ENCODE results near the gene DPPA2.

The DPPA2 gene

DNA sequence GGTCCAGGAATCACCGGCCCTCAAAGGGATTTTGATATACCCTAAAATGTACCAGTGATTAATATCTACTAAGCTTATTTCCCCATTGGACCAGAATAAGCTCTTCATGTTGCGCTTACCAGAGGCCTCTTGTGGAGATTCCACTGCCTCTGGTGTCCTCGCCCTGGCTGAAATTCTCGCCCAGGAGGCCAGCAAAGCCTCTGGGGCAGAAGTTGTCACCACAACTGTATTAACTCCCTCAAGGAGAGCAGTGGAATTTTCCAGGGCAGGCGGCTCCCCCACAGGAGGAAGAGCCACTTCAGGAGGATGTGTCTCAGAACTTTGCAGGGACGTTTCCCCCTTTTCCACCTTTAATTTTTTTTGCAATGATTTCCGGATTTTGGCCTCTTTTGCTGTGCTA lies 14.1 kb upstream of the DPPA2 start:
- in situ Hi-C loops (cut with MboI; ENCODE audit: low sequenced_read_pairs, unreplicated experiment) = no loop called here
- TF ChIP-seq, protein P1, sequence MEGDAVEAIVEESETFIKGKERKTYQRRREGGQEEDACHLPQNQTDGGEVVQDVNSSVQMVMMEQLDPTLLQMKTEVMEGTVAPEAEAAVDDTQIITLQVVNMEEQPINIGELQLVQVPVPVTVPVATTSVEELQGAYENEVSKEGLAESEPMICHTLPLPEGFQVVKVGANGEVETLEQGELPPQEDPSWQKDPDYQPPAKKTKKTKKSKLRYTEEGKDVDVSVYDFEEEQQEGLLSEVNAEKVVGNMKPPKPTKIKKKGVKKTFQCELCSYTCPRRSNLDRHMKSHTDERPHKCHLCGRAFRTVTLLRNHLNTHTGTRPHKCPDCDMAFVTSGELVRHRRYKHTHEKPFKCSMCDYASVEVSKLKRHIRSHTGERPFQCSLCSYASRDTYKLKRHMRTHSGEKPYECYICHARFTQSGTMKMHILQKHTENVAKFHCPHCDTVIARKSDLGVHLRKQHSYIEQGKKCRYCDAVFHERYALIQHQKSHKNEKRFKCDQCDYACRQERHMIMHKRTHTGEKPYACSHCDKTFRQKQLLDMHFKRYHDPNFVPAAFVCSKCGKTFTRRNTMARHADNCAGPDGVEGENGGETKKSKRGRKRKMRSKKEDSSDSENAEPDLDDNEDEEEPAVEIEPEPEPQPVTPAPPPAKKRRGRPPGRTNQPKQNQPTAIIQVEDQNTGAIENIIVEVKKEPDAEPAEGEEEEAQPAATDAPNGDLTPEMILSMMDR (IDR thresholded peaks at IDR 0.05; ENCODE audit: borderline replicate concordance, control extremely low read depth, extremely low read depth, insufficient read depth, missing control alignments) = no peak
- DNase-seq (ENCODE audit: low spot score) = no peak

DNA sequence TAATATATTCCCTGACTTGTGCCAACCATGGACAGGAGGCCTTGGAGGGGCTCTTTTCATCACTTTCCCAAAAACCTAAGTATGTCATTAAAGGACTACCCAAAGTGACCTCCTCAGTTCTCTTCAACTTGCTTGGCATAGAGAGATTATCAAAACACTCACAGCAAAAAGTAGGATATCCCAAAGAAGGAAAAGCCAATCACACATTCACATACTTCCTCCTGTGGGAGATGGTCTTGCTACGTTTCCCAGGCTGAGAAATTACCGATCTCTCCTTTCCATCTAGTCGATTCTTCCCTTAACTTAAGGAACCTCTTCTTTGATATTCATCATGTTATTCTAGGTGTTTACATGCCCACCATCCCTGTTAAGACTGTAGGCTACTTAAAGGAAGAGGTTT lies 11.9 kb upstream of the DPPA2 start:
- no peak for DNase-seq (ENCODE audit: low spot score)
- in situ Hi-C loops (cut with MboI; ENCODE audit: low sequenced_read_pairs, unreplicated experiment) = no loop called here
- TF ChIP-seq, protein P1 (IDR thresholded peaks at IDR 0.05; ENCODE audit: borderline replicate concordance, control extremely low read depth, extremely low read depth, insufficient read depth, missing control alignments) = no peak

DNA sequence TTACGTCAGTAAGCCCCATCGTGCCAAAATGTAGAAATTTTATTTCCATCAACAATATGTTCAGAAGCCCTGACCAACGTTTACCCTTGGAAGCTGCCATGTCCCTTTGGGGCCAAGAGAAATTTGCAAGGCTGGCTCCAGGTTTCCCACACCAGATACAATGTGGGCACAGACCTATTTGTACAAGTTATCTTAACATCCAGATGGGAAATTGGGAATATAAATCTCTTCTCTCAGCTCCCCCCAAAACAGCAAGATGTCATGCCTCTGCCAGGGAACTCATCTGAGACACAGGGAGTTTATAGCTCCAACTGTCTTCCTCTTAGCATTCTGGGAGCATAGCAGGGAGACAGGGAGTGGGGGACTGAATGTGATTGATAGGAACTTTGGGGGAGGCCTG lies 9.3 kb upstream of the DPPA2 start:
- TF ChIP-seq, protein P1 (IDR thresholded peaks at IDR 0.05; ENCODE audit: borderline replicate concordance, control extremely low read depth, extremely low read depth, insufficient read depth, missing control alignments) = no peak
- in situ Hi-C loops (cut with MboI; ENCODE audit: low sequenced_read_pairs, unreplicated experiment) = no loop called here
- DNase-seq (ENCODE audit: low spot score) = no peak

DNA sequence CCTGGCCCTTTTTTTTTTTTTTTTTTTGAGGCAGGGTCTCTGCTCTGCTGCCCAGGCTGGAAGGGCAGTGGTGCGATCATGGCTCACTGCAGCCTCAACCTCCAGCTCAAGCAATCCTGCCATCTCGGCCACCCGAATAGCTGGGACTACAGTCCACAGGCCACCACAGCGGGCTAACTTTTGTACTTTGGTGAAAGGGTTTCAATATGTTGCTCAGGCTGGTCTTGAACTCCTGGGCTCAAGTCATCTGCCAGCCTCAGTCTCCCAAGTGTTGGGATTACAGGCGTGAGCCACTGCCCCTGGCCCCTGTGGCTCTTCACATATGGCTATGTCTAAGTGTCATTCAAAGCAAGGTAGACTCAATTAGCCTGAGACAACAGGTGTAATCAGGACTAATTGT lies 8.8 kb upstream of the DPPA2 start:
- TF ChIP-seq, protein P1 (IDR thresholded peaks at IDR 0.05; ENCODE audit: borderline replicate concordance, control extremely low read depth, extremely low read depth, insufficient read depth, missing control alignments) = no peak
- in situ Hi-C loops (cut with MboI; ENCODE audit: low sequenced_read_pairs, unreplicated experiment) = no loop called here
- DNase-seq (ENCODE audit: low spot score) = no peak

DNA sequence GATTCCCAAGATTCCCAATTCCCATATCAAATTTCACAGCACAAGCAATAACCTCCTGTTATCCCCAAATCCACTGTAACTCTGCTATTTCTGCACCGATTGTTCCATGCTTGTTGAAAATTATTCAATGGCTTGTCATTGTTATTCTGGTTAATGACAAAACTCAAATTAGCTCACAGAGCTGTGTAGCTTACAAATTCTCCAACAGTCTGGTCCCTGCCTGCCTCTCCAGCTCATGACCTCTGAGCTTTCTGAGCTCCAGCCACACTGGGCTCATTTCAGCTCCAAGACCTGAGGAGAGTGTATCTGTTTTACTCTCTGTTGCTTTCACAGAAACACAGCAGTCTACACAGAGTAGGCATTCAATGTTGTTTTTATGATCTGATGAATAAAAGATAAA lies 3.3 kb downstream of the DPPA2 start:
- TF ChIP-seq, protein P1 (IDR thresholded peaks at IDR 0.05; ENCODE audit: borderline replicate concordance, control extremely low read depth, extremely low read depth, insufficient read depth, missing control alignments) = no peak
- DNase-seq (ENCODE audit: low spot score) = no peak
- in situ Hi-C loops (cut with MboI; ENCODE audit: low sequenced_read_pairs, unreplicated experiment) = no loop called here

DNA sequence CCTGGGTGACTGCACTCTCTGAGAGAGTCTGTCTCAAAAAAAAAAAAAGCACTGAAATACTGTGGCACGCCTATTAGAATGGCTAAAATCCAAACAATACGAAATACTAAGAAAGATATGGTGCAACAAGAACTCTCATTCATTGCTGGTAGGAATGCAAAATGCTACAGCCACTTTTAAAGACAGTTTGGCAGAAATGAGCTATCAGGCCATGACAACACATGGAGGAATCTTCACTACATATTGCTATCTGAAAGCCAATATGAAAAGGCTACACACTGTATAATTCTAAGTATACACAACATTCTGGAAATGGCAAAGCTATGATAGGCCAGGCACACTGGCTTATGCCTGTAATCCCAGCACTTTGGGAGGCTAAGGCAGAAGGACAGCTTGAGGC lies 18.8 kb downstream of the DPPA2 start:
- in situ Hi-C loops (cut with MboI; ENCODE audit: low sequenced_read_pairs, unreplicated experiment) = no loop called here

More for the DNA sequence above, 18.8 kb downstream of the DPPA2 start:
- no peak for DNase-seq (ENCODE audit: low spot score)
- TF ChIP-seq, protein P1 (IDR thresholded peaks at IDR 0.05; ENCODE audit: borderline replicate concordance, control extremely low read depth, extremely low read depth, insufficient read depth, missing control alignments) = no peak

Measured in GM13976 (cell line).